Ovary (tissue), 9 donors: ENCODE results near the gene TM9SF3. TPM values are rescaled to one million over a fixed set of nuclear protein-coding genes. Genes with fewer than 3 reads are reported as not detected.
"Not testable (repeated sequence)": the region's sequence is repeated elsewhere in the genome, so short reads cannot be mapped to it uniquely, and the experiment has no call there.

Source experiments
- DNase-seq, 5 donors: peaks; one replicate each; pipeline ENCODE4 v3.0.0-alpha.2; 2019 to 2020
- H3K27ac ChIP-seq, 2 donors: fragments of 200-600 bp; one replicate each; pipeline versions ENCODE4 v1.5.1 to v1.8.0; 2019 to 2022
- H3K27me3 ChIP-seq: fragments of 200-600 bp; one replicate; pipeline ENCODE4 v1.8.0; 2022
- H3K36me3 ChIP-seq: fragments of 200-600 bp; sonication (generic); one replicate; pipeline ENCODE4 v1.5.1; 2019
- H3K4me1 ChIP-seq: one replicate; pipeline ENCODE4 v1.8.1; 2013; ENCODE audit warnings: mild to moderate bottlenecking, moderate library complexity; ENCODE audit not compliant: insufficient read depth
- H3K4me3 ChIP-seq: fragments of 200-600 bp; sonication (generic); one replicate; pipeline ENCODE4 v1.5.1; 2017
- H3K9me3 ChIP-seq, 2 donors: fragments of 200-600 bp in 1 of 2; sonication (generic) in 1 of 2; one replicate each; pipeline versions ENCODE4 v1.5.1 to v1.8.1; 2013 to 2019; ENCODE audit warnings: mild to moderate bottlenecking in 1 of 2, moderate library complexity in 1 of 2
- EP300 ChIP-seq: sonication (generic); formaldehyde crosslinking; IDR thresholded peaks from one replicate; pipeline ENCODE4 v1.6.1; 2017; ENCODE audit warnings: antibody characterized with exemption
- POLR2A ChIP-seq: fragments of 450-650 bp; IDR thresholded peaks from one replicate; pipeline ENCODE4 v1.6.1; 2017; ENCODE audit warnings: antibody characterized with exemption, mild to moderate bottlenecking, moderate library complexity
- WGBS, 3 donors: extraction: QIAGEN DNeasy Blood & Tissue Kit in 1 of 3; methylation state at CpG; one replicate each; pipeline versions ENCODE4 v1.1.5 to v1.1.7; 2013 to 2017; 5-methylcytosine and 5-hydroxymethylcytosine counted together
- intact Hi-C, 4 donors: fragments of 100-400 bp; cut with DNase I; formaldehyde crosslinking; loops; one replicate each; pipeline versions ENCODE4 v1.11.0 to v1.15.1; 2022 to 2023
- polyA plus RNA-seq, 2 donors: library from polyadenylated mRNA; stranded (reverse); fragments of 200-250 nt in 1 of 2; fragments of 350-450 nt in 1 of 2; fragmentation: Illumina TruSeq in 1 of 2; extraction: RNeasy Lipid Tissue Mini Kit (QIAGEN cat#74804) in 1 of 2; gene quantifications; one replicate each; pipeline ENCODE4 v1.2.3, GENCODE V29; 2013 to 2014
- total RNA-seq, 7 donors: library from RNA; depleted of rRNA in 2 of 7; stranded (reverse); fragments of >200 nt in 2 of 7; fragmentation: NEBNext Ultra II Directional in 3 of 7; extraction: Animal tissue kit (Norgen Biotek cat#: 25700) in 3 of 7; gene quantifications; one replicate each; pipeline versions ENCODE4 v1.1.0 to v1.2.4, GENCODE V29; 2016 to 2023
- TF ChIP-seq, protein P1 (sequence below), 3 donors: fragments of 450-650 bp in 2 of 3; fragments of 200-600 bp in 1 of 3; IDR thresholded peaks; one replicate each; pipeline versions ENCODE4 v1.5.1 to v1.8.0; 2016 to 2022; ENCODE audit warnings: antibody characterized with exemption in 3 of 3, mild to moderate bottlenecking in 1 of 3
- donor health status: DM: no; HTN: no; CAD: no; lungs with moderate emphysema.
- donor health status: DM: no; HTN: no; CAD: no.
- donor health status: Bipolar disorder and iron deficiency.
- donor health status: DM: yes; HTN: yes; CAD: no.
- donor health status: DM: no; HTN: no; CAD: no.
- donor health status: DM: yes; HTN: yes; CAD: no.

Gene TM9SF3
- total and polyA plus RNA-seq, 9 donors: 51.7 to 157 (median 101) TPM

DNA sequence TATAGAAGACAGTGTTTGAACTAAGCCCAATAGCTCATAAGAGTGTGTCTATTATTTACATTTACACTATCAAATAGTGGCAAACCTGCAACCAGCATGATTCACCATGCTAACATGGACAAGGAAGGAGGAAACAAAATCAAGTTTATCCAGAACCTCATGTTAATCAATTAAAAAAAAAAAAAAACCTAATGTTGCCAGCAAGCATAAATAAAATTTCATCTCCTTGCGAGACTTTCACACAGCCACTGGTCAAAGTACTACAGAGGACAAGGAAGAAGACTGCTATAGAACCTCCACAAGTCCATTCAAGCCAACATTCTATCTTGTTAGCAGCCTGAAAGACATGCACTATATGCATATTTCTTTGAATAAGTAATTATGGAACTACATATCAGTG lies 9.7 kb downstream of the TM9SF3 start:
- no peak for DNase-seq
- no peaks in the 10 kb centered on the region for H3K36me3 ChIP-seq
- WGBS, 3 donors: 96 to 98% (median 97%) methylated on average over 1 of the region's 1 CpG
- TF ChIP-seq POLR2A: no peak
- no peak for TF ChIP-seq EP300
- TF ChIP-seq, protein P1, sequence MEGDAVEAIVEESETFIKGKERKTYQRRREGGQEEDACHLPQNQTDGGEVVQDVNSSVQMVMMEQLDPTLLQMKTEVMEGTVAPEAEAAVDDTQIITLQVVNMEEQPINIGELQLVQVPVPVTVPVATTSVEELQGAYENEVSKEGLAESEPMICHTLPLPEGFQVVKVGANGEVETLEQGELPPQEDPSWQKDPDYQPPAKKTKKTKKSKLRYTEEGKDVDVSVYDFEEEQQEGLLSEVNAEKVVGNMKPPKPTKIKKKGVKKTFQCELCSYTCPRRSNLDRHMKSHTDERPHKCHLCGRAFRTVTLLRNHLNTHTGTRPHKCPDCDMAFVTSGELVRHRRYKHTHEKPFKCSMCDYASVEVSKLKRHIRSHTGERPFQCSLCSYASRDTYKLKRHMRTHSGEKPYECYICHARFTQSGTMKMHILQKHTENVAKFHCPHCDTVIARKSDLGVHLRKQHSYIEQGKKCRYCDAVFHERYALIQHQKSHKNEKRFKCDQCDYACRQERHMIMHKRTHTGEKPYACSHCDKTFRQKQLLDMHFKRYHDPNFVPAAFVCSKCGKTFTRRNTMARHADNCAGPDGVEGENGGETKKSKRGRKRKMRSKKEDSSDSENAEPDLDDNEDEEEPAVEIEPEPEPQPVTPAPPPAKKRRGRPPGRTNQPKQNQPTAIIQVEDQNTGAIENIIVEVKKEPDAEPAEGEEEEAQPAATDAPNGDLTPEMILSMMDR (IDR thresholded peaks at IDR 0.05): no peak
- H3K27me3 ChIP-seq: no peaks in the 10 kb centered on the region
- no peaks in the 10 kb centered on the region for H3K9me3 ChIP-seq
- intact Hi-C loops: no loop called here
- H3K4me1 ChIP-seq: peaks cover 1% of the 10 kb centered on the region
- H3K4me3 ChIP-seq: no peak overlapping the region
- no peak overlapping the region for H3K27ac ChIP-seq

DNA sequence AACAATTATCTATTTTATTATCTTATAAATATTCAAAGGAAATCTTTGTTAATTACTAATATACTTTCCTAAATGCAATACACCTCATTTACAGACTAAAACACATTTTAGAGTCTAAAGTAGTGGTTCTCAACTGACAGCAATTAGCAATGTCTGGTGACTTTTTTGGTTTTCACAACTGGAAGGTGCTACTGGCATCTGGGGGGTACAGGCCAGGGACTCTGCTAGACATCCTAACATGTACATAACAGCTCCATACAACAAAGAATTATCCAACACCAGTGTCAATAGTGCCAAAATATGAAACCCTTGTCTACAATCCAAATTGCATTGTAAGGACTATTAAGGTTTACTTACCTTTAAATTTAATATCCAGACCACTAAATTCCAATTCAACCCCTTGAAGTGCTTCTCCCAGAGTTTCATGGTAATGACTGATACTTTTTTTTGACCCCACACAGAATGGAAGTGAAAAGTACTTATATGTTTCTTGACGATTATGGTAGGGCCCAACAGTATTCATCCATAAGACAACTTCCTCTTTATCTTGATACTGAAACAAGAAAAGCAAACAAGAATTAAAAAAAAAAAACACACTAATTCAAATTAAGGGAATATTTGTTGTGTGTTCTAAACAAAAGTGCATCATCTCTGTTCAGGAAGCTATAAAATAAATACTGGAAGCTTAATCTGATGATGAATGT lies 10.4 kb downstream of the TM9SF3 start:
- no peak for DNase-seq
- Histone ChIP-seq H3K4me3 (no peak overlapping the region), H3K27ac (no peak overlapping the region), H3K36me3 (no peaks in the 10 kb centered on the region), H3K27me3 (no peaks in the 10 kb centered on the region), H3K9me3 (no peaks in the 10 kb centered on the region), H3K4me1 (peaks cover 1% of the 10 kb centered on the region)
- WGBS, 3 donors: 64 to 72% (median 68%) methylated on average over 1 of the region's 1 CpG
- intact Hi-C loops: no loop called here
- TF ChIP-seq EP300: no peak

DNA sequence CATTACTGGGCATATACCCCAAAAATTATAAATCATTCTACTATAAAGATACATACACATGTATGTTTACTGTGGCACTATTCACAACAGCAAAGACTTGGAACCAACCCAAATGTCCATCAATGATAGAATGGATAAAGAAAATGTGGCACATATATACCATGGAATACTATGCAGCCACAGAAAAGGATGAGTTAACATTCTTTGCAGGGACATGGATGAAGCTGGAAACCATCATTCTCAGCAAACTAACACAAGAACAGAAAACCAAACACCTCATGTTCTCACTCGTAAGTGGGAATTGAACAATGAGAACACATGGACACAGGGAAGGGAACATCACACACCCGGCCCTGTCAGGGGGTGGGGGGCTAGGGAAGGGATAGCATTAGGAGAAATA lies 12.2 kb downstream of the TM9SF3 start:
- H3K36me3 ChIP-seq, H3K27ac ChIP-seq, H3K4me1 ChIP-seq, H3K9me3 ChIP-seq, H3K4me3 ChIP-seq, H3K27me3 ChIP-seq, DNase-seq, intact Hi-C loops: not testable (repeated sequence)
- 91 to 98% (median 96%) methylated on average over 2 of the region's 2 CpGs for WGBS, 3 donors

DNA sequence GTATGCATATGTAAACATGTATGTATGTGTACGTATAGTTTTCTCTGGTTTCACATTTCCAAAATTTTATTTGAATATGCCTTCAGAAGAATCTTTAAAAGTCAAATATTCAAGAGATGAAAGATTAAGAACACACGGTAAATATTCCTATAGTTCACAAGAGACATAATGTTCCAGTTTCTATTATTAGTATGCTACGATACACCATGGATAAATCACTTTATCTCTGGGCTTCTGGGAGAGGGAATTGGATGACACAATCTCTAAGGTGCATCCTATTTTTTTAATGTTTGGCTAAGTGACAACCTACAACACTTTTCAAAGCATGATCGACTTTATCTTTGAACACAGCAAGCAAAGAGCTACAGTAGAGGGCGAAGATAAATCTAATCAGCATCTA lies 13.8 kb downstream of the TM9SF3 start:
- H3K27me3 ChIP-seq: no peaks in the 10 kb centered on the region
- no peak overlapping the region for H3K27ac ChIP-seq
- H3K4me1 ChIP-seq: peaks cover 5% of the 10 kb centered on the region
- H3K4me3 ChIP-seq: no peak overlapping the region
- 83 to 87% (median 83%) methylated on average over 5 of the region's 5 CpGs for whole genome bisulfite sequencing, 3 donors
- intact Hi-C loops: no loop called here
- no peaks in the 10 kb centered on the region for H3K36me3 ChIP-seq
- no peak for DNase-seq
- no peaks in the 10 kb centered on the region for H3K9me3 ChIP-seq
- TF ChIP-seq, protein P1 (IDR thresholded peaks at IDR 0.05): no peak
- TF ChIP-seq POLR2A (no peak), EP300 (no peak)

DNA sequence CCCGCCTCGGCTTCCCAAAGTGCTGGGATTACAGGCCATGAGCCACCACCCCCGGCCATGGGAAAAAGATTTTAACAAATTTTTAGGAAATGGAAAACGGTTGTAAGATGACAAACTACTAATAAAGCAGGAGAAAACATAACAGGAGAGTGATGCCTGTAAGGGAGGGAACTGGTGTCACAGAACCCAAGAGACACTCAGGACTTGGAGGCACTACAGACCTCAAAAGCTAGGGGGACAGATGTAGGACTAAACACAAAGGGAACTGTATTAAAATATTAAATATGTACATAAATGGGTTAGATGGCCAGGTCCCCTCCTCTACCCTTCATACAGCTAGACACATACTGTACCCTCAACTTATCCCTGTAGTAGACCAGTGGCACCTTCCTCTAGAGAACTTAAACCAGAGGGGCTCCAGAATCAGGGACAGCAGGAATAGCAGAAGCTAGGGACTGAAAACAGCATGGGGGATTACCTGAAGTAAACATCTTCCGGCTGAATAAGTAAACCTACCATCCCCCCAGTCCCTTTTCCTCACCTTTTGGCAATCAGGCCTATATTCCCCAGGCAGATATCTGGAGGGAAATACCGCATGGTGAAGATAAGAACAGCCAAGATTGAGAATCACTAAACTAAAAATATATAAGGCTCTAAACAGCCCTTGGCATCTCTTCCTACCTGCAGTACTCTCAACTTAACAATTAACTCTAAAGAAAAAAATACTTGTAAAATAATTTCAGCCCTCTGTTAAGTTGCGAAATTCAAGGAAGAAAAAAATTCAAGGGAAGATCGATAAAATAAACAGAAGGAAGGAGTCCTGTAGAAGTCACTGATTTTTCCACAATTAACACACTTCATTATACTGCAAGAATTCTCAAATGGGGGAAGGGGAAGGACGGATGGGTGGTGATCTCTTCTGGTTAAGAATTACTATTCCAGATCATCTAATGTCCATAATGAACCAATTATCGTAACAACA lies 15.5 kb downstream of the TM9SF3 start:
- Histone ChIP-seq H3K27me3 (no peaks in the 10 kb centered on the region), H3K27ac (no peak overlapping the region), H3K4me1 (peaks cover 5% of the 10 kb centered on the region), H3K9me3 (no peaks in the 10 kb centered on the region), H3K36me3 (no peaks in the 10 kb centered on the region), H3K4me3 (no peak overlapping the region)
- intact Hi-C loops: no loop called here
- TF ChIP-seq, protein P1 (IDR thresholded peaks at IDR 0.05): no peak
- TF ChIP-seq EP300 (no peak), POLR2A (no peak)
- WGBS, 3 donors: 83 to 86% (median 84%) methylated on average over 10 of the region's 10 CpGs
- no peak for DNase-seq
